Mucosa of rectum (tissue), 2 donors: Measurements from ENCODE around the gene DEPDC1.
A peak's percentile ranks its signal among the peaks of the same experiment; 100 is the strongest.

Experiments
- H3K27ac ChIP-seq, 2 donors: one replicate each; pipeline ENCODE4 v1.7.0; 2013; ENCODE audit warnings: inconsistent platforms in 2 of 2, low read depth in 2 of 2, low read length in 2 of 2
- H3K27me3 ChIP-seq, 2 donors: one replicate each; pipeline ENCODE4 v1.7.0; 2013; ENCODE audit warnings: low read length in 2 of 2; ENCODE audit not compliant: control insufficient read depth in 2 of 2, insufficient read depth in 2 of 2
- H3K36me3 ChIP-seq, 2 donors: one replicate each; pipeline ENCODE4 v1.7.0; 2013; ENCODE audit warnings: low read length in 2 of 2; ENCODE audit not compliant: control insufficient read depth in 2 of 2, insufficient read depth in 2 of 2
- H3K4me1 ChIP-seq, 2 donors: one replicate each; pipeline ENCODE4 v1.7.0; 2013; ENCODE audit warnings: low read length in 2 of 2, mild to moderate bottlenecking in 1 of 2; ENCODE audit not compliant: control insufficient read depth in 2 of 2, insufficient read depth in 2 of 2
- H3K4me3 ChIP-seq, 2 donors: one replicate each; pipeline ENCODE4 v1.7.0; 2013; ENCODE audit warnings: low read length in 2 of 2
- H3K9ac ChIP-seq, 2 donors: one replicate each; pipeline ENCODE4 v1.7.0; 2013; ENCODE audit warnings: low read length in 2 of 2, low read depth in 1 of 2, mild to moderate bottlenecking in 1 of 2
- H3K9me3 ChIP-seq, 2 donors: one replicate each; pipeline ENCODE4 v1.7.0; 2013; ENCODE audit warnings: low read length in 2 of 2; ENCODE audit not compliant: control insufficient read depth in 2 of 2
- donor health status: healthy.
- donor health status: Normal muscosa, but diverticular disease.

The DEPDC1 gene, protein sequence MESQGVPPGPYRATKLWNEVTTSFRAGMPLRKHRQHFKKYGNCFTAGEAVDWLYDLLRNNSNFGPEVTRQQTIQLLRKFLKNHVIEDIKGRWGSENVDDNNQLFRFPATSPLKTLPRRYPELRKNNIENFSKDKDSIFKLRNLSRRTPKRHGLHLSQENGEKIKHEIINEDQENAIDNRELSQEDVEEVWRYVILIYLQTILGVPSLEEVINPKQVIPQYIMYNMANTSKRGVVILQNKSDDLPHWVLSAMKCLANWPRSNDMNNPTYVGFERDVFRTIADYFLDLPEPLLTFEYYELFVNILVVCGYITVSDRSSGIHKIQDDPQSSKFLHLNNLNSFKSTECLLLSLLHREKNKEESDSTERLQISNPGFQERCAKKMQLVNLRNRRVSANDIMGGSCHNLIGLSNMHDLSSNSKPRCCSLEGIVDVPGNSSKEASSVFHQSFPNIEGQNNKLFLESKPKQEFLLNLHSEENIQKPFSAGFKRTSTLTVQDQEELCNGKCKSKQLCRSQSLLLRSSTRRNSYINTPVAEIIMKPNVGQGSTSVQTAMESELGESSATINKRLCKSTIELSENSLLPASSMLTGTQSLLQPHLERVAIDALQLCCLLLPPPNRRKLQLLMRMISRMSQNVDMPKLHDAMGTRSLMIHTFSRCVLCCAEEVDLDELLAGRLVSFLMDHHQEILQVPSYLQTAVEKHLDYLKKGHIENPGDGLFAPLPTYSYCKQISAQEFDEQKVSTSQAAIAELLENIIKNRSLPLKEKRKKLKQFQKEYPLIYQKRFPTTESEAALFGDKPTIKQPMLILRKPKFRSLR

DNA sequence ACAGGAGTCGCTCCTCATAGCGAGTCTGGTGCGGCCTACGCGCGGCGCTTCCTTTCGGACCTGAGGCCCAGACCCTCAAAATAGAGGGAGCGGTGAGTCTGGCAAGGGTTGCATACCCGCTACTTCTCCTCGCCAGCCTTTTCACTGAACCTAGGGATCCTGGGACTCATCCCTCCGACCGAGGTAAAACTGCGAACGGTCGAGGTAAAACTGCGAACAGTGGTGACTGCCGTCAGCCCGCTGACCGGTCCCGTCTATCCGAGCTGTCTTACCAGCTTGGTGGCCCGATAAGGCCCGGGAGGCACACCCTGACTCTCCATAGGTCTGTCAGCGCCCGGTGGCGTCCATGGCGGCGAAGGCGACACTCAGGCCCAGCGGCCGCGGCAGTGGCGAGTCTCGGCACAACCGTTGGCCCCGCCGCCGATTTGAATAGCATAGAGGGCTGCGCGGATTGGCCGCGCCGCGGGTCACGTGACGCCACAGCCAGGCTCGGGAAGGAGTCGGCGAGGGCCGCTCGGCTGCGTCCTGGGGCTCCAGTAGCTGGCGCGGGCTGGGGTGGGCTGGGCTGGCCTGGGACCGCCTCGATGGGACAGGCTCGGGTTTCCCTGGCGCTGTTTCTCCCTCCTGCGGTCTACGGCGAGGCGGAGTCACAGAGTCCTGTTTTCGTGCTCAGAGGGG is at the start of gene DEPDC1:
DEPDC1 (minus strand) TSS at position 403 of the 678 bp plus-strand sequence; CDS start at position 320, 83 bp downstream.
- Histone ChIP-seq H3K27ac (peak within 1 kb of the TSS in 1 of 2 donors; percentile 32), H3K27me3 (no peaks in the 10 kb centered on the region), H3K4me1 (peaks cover 0 to 15% of the 10 kb centered on the region in 2 donors), H3K9ac (peak within 1 kb of the TSS; percentile 43 to 44), H3K36me3 (no peaks in the 10 kb centered on the region), H3K9me3 (no peaks in the 10 kb centered on the region), H3K4me3 (peak within 1 kb of the TSS; percentile 72 to 92)

DNA sequence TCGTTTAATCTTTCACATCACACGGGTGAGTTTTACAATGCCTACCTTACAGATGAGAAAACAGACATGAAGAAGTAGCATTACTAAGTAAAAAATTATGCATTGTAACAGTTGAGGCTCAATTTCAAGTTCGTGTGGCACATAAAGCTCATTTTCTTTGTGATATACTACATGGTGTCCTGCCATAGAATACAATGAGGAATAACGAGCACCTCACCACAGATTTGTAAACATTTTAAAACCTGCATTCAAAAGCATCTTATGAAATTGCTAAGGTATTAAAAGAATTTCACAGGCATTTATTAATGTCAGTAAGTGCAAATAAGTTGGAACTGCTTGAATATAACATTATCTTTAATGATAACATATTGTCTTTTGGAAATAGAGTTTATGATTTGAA is 47.8 kb upstream of the DEPDC1 start:
- Histone ChIP-seq H3K9ac (no peak overlapping the region), H3K27ac (no peak overlapping the region), H3K4me3 (no peak overlapping the region), H3K9me3 (no peaks in the 10 kb centered on the region), H3K36me3 (no peaks in the 10 kb centered on the region), H3K4me1 (no peaks in the 10 kb centered on the region), H3K27me3 (no peaks in the 10 kb centered on the region)

DNA sequence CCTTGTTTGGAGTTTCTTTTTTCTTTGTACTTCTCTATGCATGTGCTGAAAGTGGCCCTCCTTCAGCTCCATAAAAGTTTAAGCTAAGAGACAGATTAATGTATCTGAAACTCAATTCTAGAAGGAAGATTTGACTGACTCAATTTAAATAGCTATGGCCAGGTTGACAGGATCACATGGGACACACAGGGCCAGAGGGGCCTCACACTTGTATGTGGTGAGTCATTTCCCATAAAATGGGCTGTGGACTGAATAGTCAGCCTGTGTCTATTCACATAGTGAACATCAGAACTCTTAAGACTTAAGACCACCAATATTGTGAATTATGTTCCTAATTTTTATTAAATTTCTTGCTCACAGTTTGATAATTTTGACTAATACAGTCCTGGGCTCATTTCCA is 45.7 kb upstream of the DEPDC1 start:
- no peaks in the 10 kb centered on the region for H3K9me3 ChIP-seq
- H3K36me3 ChIP-seq, result no peaks in the 10 kb centered on the region
- no peak overlapping the region for H3K27ac ChIP-seq
- no peak overlapping the region for H3K4me3 ChIP-seq
- no peaks in the 10 kb centered on the region for H3K4me1 ChIP-seq
- no peak overlapping the region for H3K9ac ChIP-seq
- no peaks in the 10 kb centered on the region for H3K27me3 ChIP-seq

DNA sequence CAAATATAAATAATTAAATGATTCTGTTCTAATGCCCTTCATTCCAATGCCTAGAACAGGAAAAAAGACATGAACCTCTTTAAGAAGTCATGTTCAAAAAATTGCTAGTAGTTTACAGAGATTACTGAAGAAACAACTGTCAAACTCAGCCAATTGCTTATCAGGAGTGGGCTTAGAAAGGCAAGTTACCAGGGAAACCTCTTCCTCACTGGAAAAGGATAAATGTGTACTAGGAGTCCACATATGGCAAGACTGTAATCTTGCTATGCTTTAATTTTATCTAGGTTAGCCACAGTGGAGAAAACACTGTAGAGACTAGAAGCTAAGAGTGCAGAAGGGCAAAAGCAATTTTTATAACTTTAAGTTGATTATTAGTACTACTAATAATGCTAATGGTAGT is 42.1 kb upstream of the DEPDC1 start:
- H3K27me3 ChIP-seq, result no peaks in the 10 kb centered on the region
- H3K4me1 ChIP-seq, result no peaks in the 10 kb centered on the region
- H3K9me3 ChIP-seq, result no peaks in the 10 kb centered on the region
- no peaks in the 10 kb centered on the region for H3K36me3 ChIP-seq
- H3K4me3 ChIP-seq, result no peak overlapping the region
- no peak overlapping the region for H3K9ac ChIP-seq
- no peak overlapping the region for H3K27ac ChIP-seq

DNA sequence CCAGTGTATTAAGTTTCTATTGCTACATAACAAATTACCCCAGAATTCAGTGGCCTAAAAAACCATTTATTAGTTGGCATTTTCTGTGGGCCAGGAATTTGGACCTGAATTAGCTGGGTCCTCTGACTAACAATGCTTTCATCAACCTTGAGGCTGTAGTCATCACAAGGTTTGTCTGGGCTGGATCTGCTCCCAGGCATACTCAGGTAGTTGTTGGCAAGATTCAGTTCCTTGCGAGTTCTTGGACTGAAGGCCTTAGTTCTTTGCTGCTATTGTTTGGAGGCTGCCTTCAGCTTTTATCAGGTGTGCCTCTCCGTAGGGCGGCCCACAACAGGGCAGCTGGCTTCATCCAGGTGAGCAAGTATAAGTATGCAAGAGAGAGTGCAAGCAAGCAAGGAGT is 31.4 kb upstream of the DEPDC1 start:
- no peaks in the 10 kb centered on the region for H3K4me1 ChIP-seq
- H3K4me3 ChIP-seq, result no peak overlapping the region
- no peaks in the 10 kb centered on the region for H3K36me3 ChIP-seq
- no peaks in the 10 kb centered on the region for H3K27me3 ChIP-seq
- no peak overlapping the region for H3K27ac ChIP-seq
- no peak overlapping the region for H3K9ac ChIP-seq
- no peaks in the 10 kb centered on the region for H3K9me3 ChIP-seq

DNA sequence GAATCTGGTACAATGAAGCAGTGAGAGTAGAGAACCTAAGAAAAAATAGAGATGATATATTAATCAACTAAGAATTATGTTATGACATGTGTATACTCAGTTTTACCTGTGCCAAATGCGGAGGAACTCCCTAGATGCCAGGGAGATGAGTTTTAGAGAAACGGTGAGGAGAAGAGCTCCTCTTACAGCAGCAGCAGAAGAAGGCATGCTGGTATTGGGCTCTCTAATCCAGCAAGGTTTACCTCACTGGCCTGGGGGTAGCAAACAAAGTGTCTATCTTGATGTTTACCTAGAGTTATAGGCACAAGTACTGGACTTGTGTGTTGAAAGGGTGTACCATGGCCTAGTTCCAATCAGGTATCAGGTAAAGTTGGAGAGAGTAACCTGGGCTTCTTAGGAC is 28.9 kb upstream of the DEPDC1 start:
- Histone ChIP-seq H3K27ac (no peak overlapping the region), H3K4me3 (no peak overlapping the region), H3K27me3 (no peaks in the 10 kb centered on the region), H3K9me3 (no peaks in the 10 kb centered on the region), H3K4me1 (no peaks in the 10 kb centered on the region), H3K9ac (no peak overlapping the region), H3K36me3 (no peaks in the 10 kb centered on the region)

DNA sequence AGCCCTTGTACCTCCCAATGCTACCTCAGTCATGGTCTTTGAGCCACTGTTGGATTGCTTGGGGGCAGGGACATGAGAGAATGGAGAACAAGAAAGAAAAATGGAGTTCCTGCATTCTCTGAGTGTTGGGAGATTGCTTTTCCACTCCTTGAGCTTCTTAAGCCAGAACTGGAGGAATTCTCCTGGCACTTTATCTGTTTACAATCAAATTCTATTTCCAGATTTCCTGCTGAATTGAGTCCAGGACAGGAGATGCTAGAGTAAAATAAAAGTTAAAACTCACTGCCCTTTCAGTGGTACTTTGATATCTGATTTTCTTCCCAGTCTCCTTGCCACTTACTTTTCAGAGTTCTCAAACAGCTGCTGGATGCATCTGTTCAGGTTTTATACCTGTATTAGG is 24.4 kb upstream of the DEPDC1 start:
- H3K9ac ChIP-seq, result no peak overlapping the region
- no peak overlapping the region for H3K27ac ChIP-seq
- H3K4me3 ChIP-seq, result no peak overlapping the region
- no peaks in the 10 kb centered on the region for H3K27me3 ChIP-seq
- H3K9me3 ChIP-seq, result no peaks in the 10 kb centered on the region
- no peaks in the 10 kb centered on the region for H3K4me1 ChIP-seq
- H3K36me3 ChIP-seq, result no peaks in the 10 kb centered on the region

DNA sequence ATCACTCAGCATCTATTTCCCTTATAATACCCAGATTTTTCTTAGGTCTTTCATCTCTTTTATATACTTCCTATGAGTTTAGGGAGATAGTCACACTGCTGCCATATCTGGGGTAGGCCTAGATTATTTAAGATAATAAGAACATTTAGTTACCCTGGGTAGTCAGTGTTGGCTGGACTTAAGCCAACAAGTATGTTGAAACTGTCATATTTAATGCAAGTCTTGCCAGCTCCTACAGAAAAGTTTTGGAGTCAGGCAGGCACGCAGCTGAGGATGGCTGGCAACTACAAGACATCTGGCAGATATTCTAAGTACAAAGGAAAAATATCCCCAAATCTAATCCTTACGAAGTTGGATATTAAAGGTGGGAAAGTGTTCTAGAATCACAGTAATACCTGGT is 19.2 kb upstream of the DEPDC1 start:
- no peaks in the 10 kb centered on the region for H3K9me3 ChIP-seq
- H3K9ac ChIP-seq, result no peak overlapping the region
- H3K27ac ChIP-seq, result no peak overlapping the region
- no peaks in the 10 kb centered on the region for H3K4me1 ChIP-seq
- no peaks in the 10 kb centered on the region for H3K36me3 ChIP-seq
- no peak overlapping the region for H3K4me3 ChIP-seq
- no peaks in the 10 kb centered on the region for H3K27me3 ChIP-seq

DNA sequence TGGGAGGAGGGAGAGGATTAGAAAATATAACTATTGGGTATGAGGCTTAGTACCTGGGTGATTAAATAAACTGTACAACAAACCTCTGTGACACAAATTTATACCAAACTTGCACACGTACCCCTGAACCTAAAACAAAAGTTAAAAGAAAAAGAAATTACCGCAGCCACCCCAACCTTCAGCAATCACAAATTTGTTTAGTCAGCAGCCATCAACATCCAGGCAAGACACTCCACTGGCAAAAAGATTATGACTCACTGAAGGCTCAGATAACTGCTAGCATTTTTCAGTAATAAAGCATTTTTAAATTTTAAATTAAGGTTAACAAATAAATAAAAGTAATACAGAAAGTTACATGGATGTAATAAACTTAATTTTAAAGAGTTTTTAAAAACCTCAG is 14.4 kb upstream of the DEPDC1 start:
- Histone ChIP-seq H3K9ac (no peak overlapping the region), H3K4me3 (no peak overlapping the region), H3K36me3 (no peaks in the 10 kb centered on the region), H3K4me1 (no peaks in the 10 kb centered on the region), H3K9me3 (no peaks in the 10 kb centered on the region), H3K27me3 (no peaks in the 10 kb centered on the region), H3K27ac (no peak overlapping the region)

DNA sequence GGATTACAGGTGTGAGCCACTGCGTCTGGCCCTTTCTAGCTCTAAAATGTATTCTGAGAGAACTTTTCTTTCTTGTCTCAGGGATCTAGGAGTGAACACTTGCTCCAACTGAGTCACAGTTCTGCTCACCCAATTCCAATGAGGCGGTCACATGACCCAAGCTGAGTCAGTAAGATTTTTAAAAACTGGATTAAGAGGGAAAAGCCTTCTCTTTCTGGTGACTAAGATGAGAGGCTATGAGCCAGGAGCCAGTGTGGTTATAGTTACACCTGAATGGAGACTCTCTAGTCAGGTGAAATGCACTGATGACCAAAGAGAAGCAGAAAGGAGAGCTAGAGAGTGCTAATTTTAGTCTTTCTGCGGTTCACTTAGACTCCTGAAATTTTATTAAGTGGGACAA is 9.5 kb upstream of the DEPDC1 start:
- Histone ChIP-seq H3K4me1 (no peaks in the 10 kb centered on the region), H3K27me3 (no peaks in the 10 kb centered on the region), H3K27ac (no peak overlapping the region), H3K36me3 (no peaks in the 10 kb centered on the region), H3K9me3 (peaks cover 0 to 2% of the 10 kb centered on the region in 2 donors), H3K4me3 (no peak overlapping the region), H3K9ac (no peak overlapping the region)
